Measurements from ENCODE around the gene MMRN1. TPM values are rescaled to one million over a fixed set of nuclear protein-coding genes. Genes with fewer than 3 reads are reported as not detected.

The MMRN1 gene
- total and polyA plus RNA-seq, 2 of the 8 experiments (the other 6 are each of a cell fraction or from before 2014, with no cell fraction given), result not detected

DNA sequence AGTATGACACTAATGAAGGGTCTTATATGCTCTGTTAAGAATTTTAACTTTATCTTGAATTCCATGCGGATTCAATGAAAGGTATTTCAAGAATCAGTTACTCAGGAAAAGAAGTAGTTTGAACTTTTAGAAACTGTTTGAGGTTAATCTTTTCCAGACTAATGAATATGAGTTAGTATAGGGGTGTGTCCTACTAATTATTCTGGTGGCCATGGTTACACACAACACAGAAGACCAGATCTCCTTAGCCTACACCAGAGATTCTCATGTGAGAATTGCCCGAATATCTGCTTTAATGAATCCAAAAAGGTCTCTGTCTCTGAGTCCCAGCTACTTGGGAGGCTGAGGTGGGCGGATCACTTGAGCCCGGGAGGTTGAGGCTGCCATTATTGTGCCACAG, 100.4 kb downstream of the MMRN1 start:
- no peak overlapping the region for H3K18ac ChIP-seq (ENCODE audit: extremely low read depth, low read length)
- no peak overlapping the region for H2AK5ac ChIP-seq (ENCODE audit: low read depth, low read length)
- H3K4me1 ChIP-seq (replicated peaks in 1 of 4; ENCODE audit: control insufficient read depth in 3 of 4, insufficient read depth in 4 of 4, low read length in 3 of 4), result no peaks in the 10 kb centered on the region
- DNase-seq (ENCODE audit: low read depth in 1 of 2, low spot score in 2 of 2) (no peak), FAIRE-seq (no peak)
- H2BK120ac ChIP-seq (replicated peaks; ENCODE audit: low read depth, low read length), result no peak overlapping the region
- no peak overlapping the region for H2BK12ac ChIP-seq (ENCODE audit: low read depth, low read length)
- H3K79me1 ChIP-seq (ENCODE audit: low read depth, low read length), result no peaks in the 10 kb centered on the region
- H3K23me2 ChIP-seq (ENCODE audit: low read depth, low read length), result no peaks in the 10 kb centered on the region; the same call in 1 of the 2 replicates
- no peak overlapping the region for H2AFZ ChIP-seq (ENCODE audit: low read length)
- POLR2A ChIA-PET (ENCODE audit: partially characterized antibody), result no interaction called here
- H3K56ac ChIP-seq (replicated peaks; ENCODE audit: insufficient read length, low read depth, low read length), result no peak overlapping the region
- H4K91ac ChIP-seq (replicated peaks; ENCODE audit: insufficient read length, low read length), result no peak overlapping the region
- H3K23ac ChIP-seq (ENCODE audit: insufficient read length), result no peak overlapping the region
- no peak overlapping the region for H2BK15ac ChIP-seq (ENCODE audit: low read length)
- no peaks in the 10 kb centered on the region for H3K9me3 ChIP-seq (ENCODE audit: insufficient read depth in 2 of 2, low read depth in 1 of 2, low read length in 1 of 2)
- no peak overlapping the region for H2BK5ac ChIP-seq (ENCODE audit: low read depth, low read length)
- no peak for TF ChIP-seq BACH1 (IDR thresholded peaks at IDR 0.05; ENCODE audit: low read length)
- no peak for TF ChIP-seq POLR2A (IDR thresholded peaks at IDR 0.05; ENCODE audit: control extremely low read depth in 1 of 2, low read depth in 2 of 2, low read length in 2 of 2)
- TF ChIP-seq CEBPB (IDR thresholded peaks at IDR 0.05; ENCODE audit: low read depth, low read length), result no peak
- TF ChIP-seq FOSL1 (IDR thresholded peaks at IDR 0.05; ENCODE audit: insufficient read depth, low read depth, low read length), result no peak
- TF ChIP-seq CBX8 (IDR thresholded peaks at IDR 0.05; ENCODE audit: borderline replicate concordance, low read depth, low read length), result no peak
- TF ChIP-seq KDM4A (IDR thresholded peaks at IDR 0.05; ENCODE audit: low read depth, low read length, severe bottlenecking), result no peak
- TF ChIP-seq RNF2 (IDR thresholded peaks at IDR 0.05; ENCODE audit: borderline replicate concordance, low read depth, low read length, missing control alignments, poor library complexity, severe bottlenecking), result no peak
- no peak for TF ChIP-seq ZNF274 (IDR thresholded peaks at IDR 0.05; ENCODE audit: borderline replicate concordance, extremely low read depth, low read length)
- no peak for TF ChIP-seq TAF7 (optimal IDR thresholded peaks at IDR 0.05; ENCODE audit: borderline replicate concordance, low read depth, low read length)
- TF ChIP-seq ASH2L (IDR thresholded peaks at IDR 0.05; ENCODE audit: low read length), result no peak
- TF ChIP-seq HDAC6 (IDR thresholded peaks at IDR 0.05; ENCODE audit: low read depth, low read length), result no peak
- TF ChIP-seq HDAC2 (IDR thresholded peaks at IDR 0.05; ENCODE audit: borderline replicate concordance in 1 of 2, low read depth in 2 of 2, low read length in 2 of 2), result no peak
- TF ChIP-seq BCL11A (IDR thresholded peaks at IDR 0.05; ENCODE audit: low read depth in 2 of 2, low read length in 2 of 2), result no peak
- no peak for TF ChIP-seq E2F6 (IDR thresholded peaks at IDR 0.05)
- H3K4me3 ChIP-seq (ENCODE audit: extremely low read depth in 1 of 4, insufficient read depth in 2 of 4, low read depth in 3 of 4, low read length in 4 of 4), result no peak overlapping the region
- no peak overlapping the region for H4K8ac ChIP-seq (ENCODE audit: extremely low read depth, insufficient read depth, low read length)
- no peak overlapping the region for H2BK20ac ChIP-seq (ENCODE audit: low read length)
- H3K9ac ChIP-seq (replicated peaks in 1 of 4; ENCODE audit: extremely low read depth in 1 of 4, low read depth in 3 of 4, low read length in 3 of 4), result no peak overlapping the region
- no peak overlapping the region for H3K27ac ChIP-seq (ENCODE audit: low read depth, low read length)
- H3K36me3 ChIP-seq (ENCODE audit: control insufficient read depth in 2 of 4, insufficient read depth in 4 of 4, low read length in 3 of 4), result no peaks in the 10 kb centered on the region
- no peak overlapping the region for H4K5ac ChIP-seq (ENCODE audit: insufficient read length, low read depth, low read length)
- no peaks in the 10 kb centered on the region for H3K79me2 ChIP-seq (ENCODE audit: control insufficient read depth in 1 of 2, insufficient read depth in 2 of 2, low read length in 2 of 2)
- H3K4me2 ChIP-seq (ENCODE audit: insufficient read depth in 1 of 2, low read depth in 2 of 2, low read length in 2 of 2), result no peak overlapping the region
- WGBS, 2 experiments (ENCODE audit: extremely low coverage in 1 of 2, insufficient coverage in 1 of 2, insufficient read length in 1 of 2, insufficient replicate concordance in 2 of 2, low coverage in 1 of 2, low lambda C conversion rate in 2 of 2, missing lambda C conversion rate in 1 of 2), result 64% methylated on average over 4 of the region's 4 CpGs; no CpG with 5 or more reads in 1 of the 2 experiments
- CTCF ChIA-PET (ENCODE audit: partially characterized antibody), result interaction anchor here (1.0 to 1.3 kb wide), 3 partner anchors 13 to 35 kb away, joined by 3 read pairs; no protein-coding TSS in a partner anchor
- no peaks in the 10 kb centered on the region for H4K20me1 ChIP-seq (replicated peaks in 1 of 2; ENCODE audit: control insufficient read depth in 1 of 2, insufficient read depth in 2 of 2, low read length in 2 of 2)
- H3K4ac ChIP-seq (replicated peaks; ENCODE audit: insufficient read length, low read depth, low read length), result no peak overlapping the region
- H3K14ac ChIP-seq (ENCODE audit: insufficient read length), result no peak overlapping the region
- no peaks in the 10 kb centered on the region for H3K27me3 ChIP-seq (replicated peaks in 1 of 4; ENCODE audit: control insufficient read depth in 3 of 4, extremely low read depth in 1 of 4, insufficient read depth in 3 of 4, low read length in 3 of 4)
